PC-9 (cell line): ENCODE data around the gene ARID2. TPM values are rescaled to one million over a fixed set of nuclear protein-coding genes. Genes with fewer than 3 reads are reported as not detected.

Experiments
- BruUV-seq: library from RNA; stranded (reverse); fragments of 400-500 nt; replicated peaks from 2 replicates; lab custom pipeline; 2021; lab: Mats Ljungman, UMichigan
- CTCF ChIA-PET: fragments of 300-600 bp; sonication (Branson Sonifier 250); formaldehyde crosslinking; loops from one replicate; lab custom pipeline; 2022; ENCODE audit warnings: antibody characterized with exemption; lab: Charles Lee
- POLR2A ChIA-PET: fragments of 300-600 bp; sonication (Branson Sonifier 250); formaldehyde crosslinking; loops from one replicate; lab custom pipeline; 2022; ENCODE audit warnings: antibody characterized with exemption; ENCODE audit not compliant: unreplicated experiment; lab: Charles Lee
- DNase-seq, 2 experiments: peaks; one replicate each; pipeline versions ENCODE4 v3.0.0 to v3.0.0-alpha.2; 2015 to 2022; ENCODE audit warnings: mixed read lengths in 1 of 2
- H2AFZ ChIP-seq: fragments of 200-600 bp; sonication (generic); 2 replicates; pipeline ENCODE4 v1.8.1; 2017; ENCODE audit warnings: antibody characterized with exemption
- H3F3A ChIP-seq: fragments of 200-600 bp; sonication (generic); 2 replicates; pipeline ENCODE4 v1.8.1; 2017; ENCODE audit warnings: antibody characterized with exemption, mild to moderate bottlenecking, low read depth; ENCODE audit not compliant: insufficient read depth
- H3K27ac ChIP-seq: fragments of 200-600 bp; sonication (generic); 2 replicates; pipeline ENCODE4 v1.6.1; 2016; ENCODE audit warnings: mixed run types
- H3K27me3 ChIP-seq: fragments of 200-600 bp; sonication (generic); 2 replicates; pipeline ENCODE4 v1.6.1; 2016; ENCODE audit warnings: low read depth, mixed run types; ENCODE audit not compliant: insufficient read depth
- H3K36me3 ChIP-seq: fragments of 200-600 bp; sonication (generic); 2 replicates; pipeline ENCODE4 v1.6.1; 2016; ENCODE audit warnings: low read depth, mixed run types
- H3K4me1 ChIP-seq: fragments of 200-600 bp; sonication (generic); replicated peaks from 2 replicates; pipeline ENCODE4 v1.6.1; 2016; ENCODE audit warnings: mixed run types; ENCODE audit not compliant: insufficient read depth
- H3K4me2 ChIP-seq: fragments of 200-600 bp; sonication (generic); 2 replicates; pipeline ENCODE4 v1.6.1; 2017; ENCODE audit warnings: mixed run types
- H3K4me3 ChIP-seq: fragments of 200-600 bp; sonication (generic); 2 replicates; pipeline ENCODE4 v1.6.1; 2016; ENCODE audit warnings: mixed run types
- H3K79me2 ChIP-seq: fragments of 200-600 bp; sonication (generic); 2 replicates; pipeline ENCODE4 v1.6.1; 2017; ENCODE audit warnings: low read depth, mixed run types
- H3K9me2 ChIP-seq: fragments of 200-600 bp; sonication (generic); 2 replicates; pipeline ENCODE4 v1.8.1; 2017; ENCODE audit warnings: mild to moderate bottlenecking; ENCODE audit not compliant: insufficient read depth
- H3K9me3 ChIP-seq: fragments of 200-600 bp; sonication (generic); 2 replicates; pipeline ENCODE4 v1.8.1; 2016; ENCODE audit warnings: low read depth; ENCODE audit not compliant: insufficient read depth
- H4K20me1 ChIP-seq: fragments of 200-600 bp; sonication (generic); 2 replicates; pipeline ENCODE4 v1.8.1; 2017; ENCODE audit not compliant: insufficient read depth
- CTCF ChIP-seq: fragments of 200-600 bp; sonication (generic); conservative IDR thresholded peaks from 2 replicates; pipeline ENCODE4 v1.6.1; 2017; ENCODE audit warnings: mixed run types, antibody characterized with exemption, mild to moderate bottlenecking, moderate library complexity
- EZH2 ChIP-seq: fragments of 200-600 bp; sonication (generic); IDR thresholded peaks from 2 replicates; pipeline ENCODE4 v1.8.0; 2017; ENCODE audit warnings: antibody characterized with exemption, low read depth
- intact Hi-C: fragments of 100-400 bp; cut with micrococcal nuclease; formaldehyde crosslinking; loops from one replicate; pipeline ENCODE4 v1.10.0; 2022; ENCODE audit not compliant: unreplicated experiment
- total RNA-seq: library from RNA; stranded (reverse); gene quantifications from 2 replicates; pipeline ENCODE4 v1.2.3, GENCODE V29; 2021

ARID2 gene
- total RNA-seq, 1 experiment from 2014 or later: 24.6 TPM

GRCh38 chr12:45737638-45738037 lies 8.1 kb downstream of the ARID2 start:
- DNase-seq: no peak
- Histone ChIP-seq H3K4me2 (no peak overlapping the region), H3K9me3 (peaks cover 11% of the 10 kb centered on the region), H3K9me2 (no peaks in the 10 kb centered on the region), H3K27me3 (no peaks in the 10 kb centered on the region), H3K79me2 (peaks cover 84% of the 10 kb centered on the region), H3F3A (no peaks in the 10 kb centered on the region), H3K27ac (no peak overlapping the region), H4K20me1 (no peaks in the 10 kb centered on the region), H2AFZ (no peak overlapping the region), H3K36me3 (peaks cover 42% of the 10 kb centered on the region), H3K4me1 (peaks cover 13% of the 10 kb centered on the region), H3K4me3 (no peak overlapping the region)
- TF ChIP-seq CTCF (no peak), EZH2 (no peak)
- no TSS peak for BruUV-seq
- ChIA-PET CTCF (no interaction called here), POLR2A (no interaction called here)
- intact Hi-C loops: no loop called here

GRCh38 chr12:45742590-45742989 lies 13.1 kb downstream of the ARID2 start:
- CTCF ChIA-PET: no interaction called here
- Histone ChIP-seq H3F3A (0 out of 2 replicates have a peak, but pooled peaks cover 4% of the 10 kb centered on the region), H2AFZ (no peak overlapping the region), H4K20me1 (peaks cover 3% of the 10 kb centered on the region), H3K9me3 (peaks cover 10% of the 10 kb centered on the region), H3K36me3 (peaks cover 38% of the 10 kb centered on the region), H3K9me2 (no peaks in the 10 kb centered on the region), H3K4me1 (peaks cover 5% of the 10 kb centered on the region; the same call in 1 of the 2 replicates), H3K4me3 (no peak overlapping the region), H3K27ac (no peak overlapping the region), H3K79me2 (peaks cover 77% of the 10 kb centered on the region), H3K4me2 (no peak overlapping the region), H3K27me3 (no peaks in the 10 kb centered on the region)
- TF ChIP-seq CTCF (no peak), EZH2 (no peak)
- DNase-seq: no peak
- POLR2A ChIA-PET: interaction anchor here (0.6 kb wide), 1 partner anchor 119 kb away, joined by 6 read pairs; no protein-coding TSS in a partner anchor
- BruUV-seq: no TSS peak
- intact Hi-C loops: no loop called here

GRCh38 chr12:45743247-45743646 lies 13.7 kb downstream of the ARID2 start:
- no TSS peak for BruUV-seq
- POLR2A ChIA-PET: no interaction called here

More at GRCh38 chr12:45743247-45743646, 13.7 kb downstream of the ARID2 start:
- TF ChIP-seq EZH2 (no peak), CTCF (no peak)
- Histone ChIP-seq H3K4me3 (no peak overlapping the region), H4K20me1 (peaks cover 3% of the 10 kb centered on the region), H2AFZ (no peak overlapping the region), H3K79me2 (peaks cover 79% of the 10 kb centered on the region), H3K4me1 (peaks cover 11% of the 10 kb centered on the region; the same call in 1 of the 2 replicates), H3F3A (0 out of 2 replicates have a peak, but pooled peaks cover 4% of the 10 kb centered on the region), H3K27me3 (no peaks in the 10 kb centered on the region), H3K4me2 (no peak overlapping the region), H3K9me2 (no peaks in the 10 kb centered on the region), H3K9me3 (peaks cover 9% of the 10 kb centered on the region; the same call in 1 of the 2 replicates), H3K36me3 (peaks cover 35% of the 10 kb centered on the region), H3K27ac (no peak overlapping the region)
- CTCF ChIA-PET: no interaction called here
- intact Hi-C loops: no loop called here
- DNase-seq: no peak
